ENCODE data around the gene SDR42E2. TPM values are rescaled to one million over a fixed set of nuclear protein-coding genes. Genes with fewer than 3 reads are reported as not detected.

SDR42E2 gene
- total and polyA plus RNA-seq, 10 of the 15 experiments (the other 5 are each of a cell fraction or from before 2014, with no cell fraction given): 0.01 to 0.09 (median 0.08) TPM; not detected in 4

DNA sequence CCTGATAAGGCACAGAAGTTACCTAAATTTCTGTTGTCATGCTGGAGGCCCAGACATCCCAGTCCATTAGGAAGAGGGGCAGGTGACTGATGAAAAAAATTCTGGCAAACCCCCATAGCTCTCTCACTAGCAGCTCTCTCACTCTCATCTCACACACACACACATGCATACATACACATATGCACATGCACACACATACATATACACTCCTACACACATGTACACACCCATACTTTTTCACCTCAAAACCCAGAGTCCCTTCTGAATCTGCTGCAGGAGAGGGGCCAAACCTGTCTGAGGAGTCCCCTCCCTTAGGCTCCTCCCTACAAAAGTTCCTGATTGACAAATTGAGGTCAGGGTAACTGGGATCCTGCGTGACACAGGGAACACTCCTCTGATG, 22.6 kb upstream of the SDR42E2 start (continued):
- TF ChIP-seq JUND (IDR thresholded peaks at IDR 0.05; ENCODE audit: low read depth, low read length) (no peak), NFYA (IDR thresholded peaks at IDR 0.05; ENCODE audit: borderline replicate concordance, low read depth, low read length) (no peak), POLR2AphosphoS5 (IDR thresholded peaks at IDR 0.05; ENCODE audit: low read length) (no peak), SMAD5 (IDR thresholded peaks at IDR 0.05; ENCODE audit: low read depth) (no peak)
- TF ChIP-seq, protein P1, sequence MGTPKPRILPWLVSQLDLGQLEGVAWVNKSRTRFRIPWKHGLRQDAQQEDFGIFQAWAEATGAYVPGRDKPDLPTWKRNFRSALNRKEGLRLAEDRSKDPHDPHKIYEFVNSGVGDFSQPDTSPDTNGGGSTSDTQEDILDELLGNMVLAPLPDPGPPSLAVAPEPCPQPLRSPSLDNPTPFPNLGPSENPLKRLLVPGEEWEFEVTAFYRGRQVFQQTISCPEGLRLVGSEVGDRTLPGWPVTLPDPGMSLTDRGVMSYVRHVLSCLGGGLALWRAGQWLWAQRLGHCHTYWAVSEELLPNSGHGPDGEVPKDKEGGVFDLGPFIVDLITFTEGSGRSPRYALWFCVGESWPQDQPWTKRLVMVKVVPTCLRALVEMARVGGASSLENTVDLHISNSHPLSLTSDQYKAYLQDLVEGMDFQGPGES (IDR thresholded peaks at IDR 0.05): no peak
- TF ChIP-seq, protein P2, sequence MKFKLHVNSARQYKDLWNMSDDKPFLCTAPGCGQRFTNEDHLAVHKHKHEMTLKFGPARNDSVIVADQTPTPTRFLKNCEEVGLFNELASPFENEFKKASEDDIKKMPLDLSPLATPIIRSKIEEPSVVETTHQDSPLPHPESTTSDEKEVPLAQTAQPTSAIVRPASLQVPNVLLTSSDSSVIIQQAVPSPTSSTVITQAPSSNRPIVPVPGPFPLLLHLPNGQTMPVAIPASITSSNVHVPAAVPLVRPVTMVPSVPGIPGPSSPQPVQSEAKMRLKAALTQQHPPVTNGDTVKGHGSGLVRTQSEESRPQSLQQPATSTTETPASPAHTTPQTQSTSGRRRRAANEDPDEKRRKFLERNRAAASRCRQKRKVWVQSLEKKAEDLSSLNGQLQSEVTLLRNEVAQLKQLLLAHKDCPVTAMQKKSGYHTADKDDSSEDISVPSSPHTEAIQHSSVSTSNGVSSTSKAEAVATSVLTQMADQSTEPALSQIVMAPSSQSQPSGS (IDR thresholded peaks at IDR 0.05; ENCODE audit: low read length): no peak

- no peaks in the 10 kb centered on the region for H3K36me3 ChIP-seq (ENCODE audit: control insufficient read depth in 2 of 2, insufficient read depth in 2 of 2, low read length in 1 of 2)
- no peak for TF ChIP-seq PAX8 (IDR thresholded peaks at IDR 0.05)
- TF ChIP-seq ZBTB40 (IDR thresholded peaks at IDR 0.05; ENCODE audit: borderline replicate concordance): no peak
- TF ChIP-seq RCOR1 (conservative IDR thresholded peaks at IDR 0.05; ENCODE audit: low read depth, low read length): no peak
- TF ChIP-seq CTCF (IDR thresholded peaks at IDR 0.05 in 2 of 3, conservative IDR thresholded peaks at IDR 0.05 in 1 of 3; ENCODE audit: control insufficient read depth in 2 of 3, extremely low read depth in 1 of 3, insufficient read depth in 1 of 3, low read depth in 3 of 3, low read length in 3 of 3): peak; percentile 11 to 46 (median 32); a peak in 4 of 6 replicates
- TF ChIP-seq NFIC (IDR thresholded peaks at IDR 0.05; ENCODE audit: low read depth, low read length): no peak
- TF ChIP-seq ATF7 (IDR thresholded peaks at IDR 0.05; ENCODE audit: low read depth): no peak
- FAIRE-seq: peak; percentile 81
- no peaks in the 10 kb centered on the region for H3K9me3 ChIP-seq (replicated peaks; ENCODE audit: control insufficient read depth, insufficient read depth, low read length)
- ChIA-PET POLR2A (no interaction called here), CTCF (interaction anchor here (0.6 to 1.8 kb wide), 7 partner anchors 12 to 142 kb away, joined by 3 to 7 read pairs (median 4); partner anchors contain the start of gene MOSMO), RAD21 (ENCODE audit: unreplicated experiment) (interaction anchor here (1.4 kb wide), 1 partner anchor 64 kb away, joined by 5 read pairs; no protein-coding TSS in a partner anchor), SMC1A (ENCODE audit: uncharacterized antibody, unreplicated experiment) (interaction anchor here (1.1 to 1.5 kb wide), 3 partner anchors 12 to 140 kb away, joined by 3 read pairs; no protein-coding TSS in a partner anchor)
- no peaks in the 10 kb centered on the region for H3K4me1 ChIP-seq (ENCODE audit: control insufficient read depth, insufficient read depth, low read length)
- H4K20me1 ChIP-seq (ENCODE audit: control insufficient read depth, insufficient read depth): no peaks in the 10 kb centered on the region
- H3K4me2 ChIP-seq (ENCODE audit: control insufficient read depth, insufficient read depth): no peak overlapping the region
- H3K27me3 ChIP-seq (replicated peaks in 1 of 2; ENCODE audit: control insufficient read depth in 2 of 2, insufficient read depth in 2 of 2, low read length in 1 of 2): peaks cover 0 to 3% of the 10 kb centered on the region in 2 experiments; a peak in 2 of 4 replicates
- no peak overlapping the region for H3K4me3 ChIP-seq
- 0% methylated on average over 1 of the region's 1 CpG for WGBS (ENCODE audit: insufficient coverage, insufficient replicate concordance, low lambda C conversion rate, missing lambda C conversion rate)
- intact Hi-C loops (cut with micrococcal nuclease; ENCODE audit: unreplicated experiment): no loop called here
- no TSS peak for BruUV-seq (replicated peaks)
- H3K79me2 ChIP-seq (ENCODE audit: control insufficient read depth, insufficient read depth, low read length): no peaks in the 10 kb centered on the region
- ATAC-seq: peak; percentile 74
- in situ Hi-C loops (cut with MboI): no loop called here
- DNase-seq (ENCODE audit: low read depth, low spot score): no peak
- H3K27ac ChIP-seq (ENCODE audit: control insufficient read depth, insufficient read depth): no peak overlapping the region
- no peak overlapping the region for H3K9ac ChIP-seq (ENCODE audit: control insufficient read depth, insufficient read depth, low read length)
- H2AFZ ChIP-seq (ENCODE audit: control insufficient read depth, low read depth, low read length): no peak overlapping the region
Observed at GRCh38 chr16:22141767-22142166, 20.5 kb upstream of the SDR42E2 start.

Measured in GM12878 (cell line).